WI38 (cell line): Measurements from ENCODE around the gene FTO.

Experiments
- H3K4me3 ChIP-seq: 2 replicates; pipeline ENCODE4 v1.5.1; 2011; ENCODE audit warnings: low read depth, mild to moderate bottlenecking, control low read depth, low read length
- CTCF ChIP-seq: IDR thresholded peaks from 2 replicates; pipeline ENCODE4 v1.5.1; 2012; ENCODE audit warnings: low read depth, mild to moderate bottlenecking, control low read depth, low read length

FTO gene

GRCh38 chr16:53773881-53774280 is 69.9 kb downstream of the FTO start:
- H3K4me3 ChIP-seq, result no peak overlapping the region
- TF ChIP-seq CTCF, result no peak

DNA sequence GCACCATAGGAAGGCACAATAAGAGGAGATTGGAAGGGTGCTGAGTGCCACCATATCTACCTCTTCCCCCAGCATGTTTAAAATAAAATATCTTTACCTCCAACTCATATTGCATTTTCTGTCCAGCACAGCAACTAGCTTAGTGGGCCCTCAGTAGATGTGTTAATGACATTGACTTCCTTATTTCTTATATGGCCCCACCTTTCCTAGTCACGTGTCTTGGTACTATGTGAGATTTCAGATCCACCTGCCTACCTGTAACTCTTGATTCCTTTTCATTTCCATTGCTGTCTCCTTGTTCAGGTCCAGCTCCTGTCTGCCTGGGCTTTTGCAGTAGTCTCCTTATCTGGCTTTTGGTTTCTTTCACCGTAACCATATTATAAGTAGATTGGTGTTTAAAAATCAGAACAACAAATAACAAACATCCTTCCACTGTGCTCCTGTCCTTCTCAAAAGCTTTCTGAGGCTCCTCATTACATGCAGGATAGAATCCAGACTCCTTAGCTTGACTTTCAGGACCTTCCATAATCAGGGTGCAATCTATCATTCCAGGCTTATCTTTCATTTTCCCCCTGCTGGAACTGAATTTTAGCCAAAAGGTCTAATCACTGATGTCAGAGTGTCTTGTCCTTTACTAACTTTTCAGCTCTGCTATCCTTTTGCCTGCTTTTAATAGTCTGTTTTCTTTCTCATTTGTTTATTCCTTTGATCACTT is 71.3 kb downstream of the FTO start:
- no peak for TF ChIP-seq CTCF
- H3K4me3 ChIP-seq, result no peak overlapping the region

DNA sequence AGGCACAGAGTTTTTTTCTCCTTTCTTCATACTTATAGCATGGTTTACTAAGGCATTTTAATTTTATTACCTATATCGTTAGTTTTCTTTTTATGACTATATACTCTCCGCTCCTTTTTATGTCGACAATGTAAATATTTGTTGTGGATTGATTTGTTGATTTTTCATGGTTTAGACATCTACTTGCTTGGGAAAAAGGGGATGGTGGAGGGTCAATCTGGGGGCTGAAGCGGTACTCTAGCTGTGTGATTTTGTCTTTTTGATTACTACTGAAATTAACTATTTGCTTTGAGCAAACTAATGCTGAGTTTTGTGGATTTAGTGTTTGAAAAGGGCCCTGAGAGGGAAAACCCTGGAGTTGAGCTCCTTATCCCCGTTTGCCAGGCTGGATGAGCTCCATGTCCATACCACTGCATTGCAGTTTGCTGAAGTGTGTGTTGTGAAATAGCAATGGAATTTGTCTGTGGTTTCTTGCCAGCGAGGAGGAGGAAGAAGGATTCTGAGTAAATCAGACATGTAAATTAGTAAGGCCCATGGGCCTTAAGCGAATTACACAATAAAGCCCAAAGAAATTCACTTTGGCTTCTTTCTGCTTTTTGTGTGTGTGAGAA is 72.0 kb downstream of the FTO start:
- no peak for TF ChIP-seq CTCF
- H3K4me3 ChIP-seq, result no peak overlapping the region

DNA sequence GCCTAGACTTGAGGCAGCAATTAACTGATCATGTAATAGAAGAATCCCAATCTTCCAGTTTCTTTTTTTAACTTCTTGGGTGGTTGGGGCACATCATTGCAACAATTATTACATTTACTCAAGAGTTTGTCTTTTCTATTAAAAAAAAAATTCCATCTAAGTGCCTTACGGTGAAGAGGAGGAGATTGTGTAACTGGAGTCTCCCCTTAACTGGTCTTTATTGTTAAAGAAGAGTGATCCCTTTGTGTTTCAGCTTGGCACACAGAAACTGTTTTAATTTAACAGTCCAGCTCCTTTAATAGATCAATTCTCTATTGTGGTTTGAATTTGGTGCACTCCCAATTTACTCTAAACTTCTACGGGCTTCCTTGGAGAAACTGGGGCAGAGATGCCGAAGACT is 75.2 kb downstream of the FTO start:
- no peak for TF ChIP-seq CTCF
- H3K4me3 ChIP-seq, result no peak overlapping the region

DNA sequence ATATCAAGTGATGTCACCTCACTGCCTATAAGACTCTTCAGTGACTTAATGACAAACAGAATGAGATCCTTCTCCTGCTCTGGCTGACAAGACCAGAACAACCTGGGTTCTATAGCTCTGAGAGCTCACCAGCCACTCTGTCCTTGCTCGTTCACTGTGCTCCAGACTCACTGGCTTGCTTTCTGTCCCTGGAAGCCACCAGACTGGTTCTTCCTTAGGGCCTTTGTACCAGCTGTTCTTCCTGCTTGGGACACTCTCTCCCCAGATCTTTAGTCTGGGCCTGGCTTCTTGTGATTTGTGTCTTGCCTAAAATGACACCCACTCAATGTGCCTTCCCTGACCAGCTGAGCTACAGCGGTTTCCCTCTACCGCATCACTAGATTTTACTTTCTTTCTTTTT is 76.1 kb downstream of the FTO start:
- TF ChIP-seq CTCF, result no peak
- H3K4me3 ChIP-seq, result no peak overlapping the region

DNA sequence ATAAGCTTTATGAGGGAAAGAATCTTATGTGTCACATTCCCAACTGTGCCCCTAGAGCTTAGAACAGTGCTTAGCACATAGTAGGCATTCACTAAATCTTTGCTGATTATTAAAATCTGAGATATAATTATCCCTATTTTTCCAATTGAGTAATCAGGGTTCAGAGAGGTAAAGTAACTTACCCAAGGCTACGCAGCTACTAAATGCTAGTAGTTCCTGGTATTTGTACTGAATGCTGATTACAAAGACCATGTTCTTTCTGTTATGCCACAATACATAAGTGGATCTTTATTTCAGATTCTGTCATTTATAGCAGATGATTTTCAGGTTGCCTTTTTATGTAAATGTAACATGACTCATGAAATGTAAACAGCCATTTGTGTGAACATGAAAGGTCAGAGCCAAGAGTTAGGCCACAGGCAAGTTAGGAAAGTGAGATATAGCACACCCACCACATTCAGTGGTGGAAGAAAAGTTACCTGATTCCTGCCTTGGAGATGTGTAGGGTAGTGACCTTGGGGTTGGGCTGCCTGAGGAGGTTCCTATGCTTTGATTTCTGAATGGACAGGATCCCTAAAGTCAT is 77.2 kb downstream of the FTO start:
- no peak for TF ChIP-seq CTCF
- no peak overlapping the region for H3K4me3 ChIP-seq

DNA sequence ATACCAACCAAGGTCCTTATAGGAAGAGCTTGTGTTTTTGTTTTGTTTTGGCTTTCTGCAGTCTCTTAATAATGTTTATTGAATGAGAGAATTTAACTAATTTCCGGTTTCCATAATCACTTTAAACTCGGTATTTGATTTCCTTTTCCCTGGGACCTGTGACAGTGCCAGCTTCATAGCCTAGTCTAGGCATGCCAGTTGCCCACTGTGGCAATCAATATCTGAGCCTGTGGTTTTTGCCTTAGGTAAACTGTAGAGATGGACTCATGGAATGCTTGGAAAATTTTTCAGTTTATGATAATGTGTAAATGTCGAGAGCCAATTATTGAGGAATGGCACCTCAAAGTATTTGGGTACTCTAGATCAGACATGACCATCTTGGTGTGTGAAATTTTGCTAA is 78.2 kb downstream of the FTO start:
- no peak overlapping the region for H3K4me3 ChIP-seq
- no peak for TF ChIP-seq CTCF
